Measurements from ENCODE around the gene SLIT1.

The SLIT1 gene

DNA sequence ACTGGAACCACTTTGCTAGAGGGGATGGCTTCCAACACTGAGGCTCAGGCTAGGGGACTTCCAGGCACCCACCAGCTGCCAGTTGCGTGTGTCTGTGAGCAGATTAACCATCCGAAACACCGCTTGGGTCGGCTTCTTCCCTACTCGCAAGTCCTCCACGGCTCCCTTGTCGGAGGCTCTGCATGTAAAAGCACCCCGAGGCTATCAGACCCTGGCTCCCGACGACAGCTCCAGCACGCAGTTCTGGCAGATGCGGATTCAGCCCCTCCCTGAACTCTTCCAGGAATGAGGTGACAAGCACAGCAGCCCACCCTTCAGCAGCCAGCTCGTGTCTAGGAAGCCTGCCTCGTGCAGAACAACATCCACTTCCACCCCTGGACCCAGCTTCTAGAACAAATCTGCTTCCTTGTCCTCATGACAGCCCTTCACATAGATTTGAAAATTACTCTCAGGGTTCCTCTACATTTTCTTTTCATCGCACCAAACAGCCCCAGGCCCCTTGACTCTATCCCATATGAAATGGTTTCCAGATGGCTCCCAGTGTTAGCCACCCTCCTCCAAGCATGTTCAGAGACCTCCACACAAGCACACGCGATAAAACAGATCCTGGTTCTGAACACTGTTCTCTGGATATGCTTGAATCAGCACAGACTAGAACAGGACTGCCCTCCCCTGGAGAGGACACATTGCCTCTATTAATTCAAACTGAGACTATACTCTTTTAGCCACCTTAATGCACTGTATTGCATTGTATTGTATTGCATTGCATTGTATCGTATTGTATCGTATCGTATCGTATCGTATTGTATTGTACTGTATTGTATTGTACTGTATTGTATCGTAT is 44.6 kb downstream of the SLIT1 start:
- in situ Hi-C loops (cut with MboI; ENCODE audit: low sequenced_read_pairs) = no loop called here

DNA sequence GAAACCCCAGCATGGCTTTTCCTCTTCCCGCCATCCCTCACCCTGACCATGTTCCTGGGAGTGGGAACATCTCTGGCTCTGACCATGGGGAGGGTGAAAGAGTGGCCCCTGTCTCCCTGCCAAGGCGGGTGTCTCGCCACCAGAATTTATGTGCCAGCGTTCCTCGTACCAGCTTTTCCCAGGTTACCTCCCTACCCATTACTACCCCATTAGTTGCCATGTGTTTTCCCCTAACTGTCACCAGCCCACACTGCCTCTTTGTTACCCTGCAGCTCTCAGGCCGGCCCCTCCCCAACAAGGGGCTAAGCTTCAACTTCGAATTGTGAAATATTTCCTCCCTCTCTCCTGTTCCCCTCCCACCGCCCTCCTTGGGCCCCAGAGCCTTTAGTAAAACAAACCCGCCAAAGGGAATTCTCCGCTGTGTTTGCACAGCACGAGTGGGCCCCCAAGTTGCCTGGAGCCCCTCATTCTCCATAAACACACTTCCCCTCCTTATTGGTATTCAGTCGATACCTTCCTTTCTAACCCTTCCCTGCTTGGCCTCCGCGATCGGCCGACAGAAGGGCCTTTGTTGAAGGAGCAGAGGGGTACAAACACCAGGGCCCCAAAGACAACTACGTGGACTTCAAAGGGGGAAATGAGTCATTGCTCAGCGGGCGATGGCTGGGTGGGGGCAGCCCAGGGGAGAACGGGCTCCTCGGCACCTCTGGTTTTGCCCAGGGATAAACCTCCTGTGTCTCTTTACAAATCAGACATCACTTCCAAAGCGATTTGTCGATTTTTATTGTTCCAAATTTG is 45.5 kb downstream of the SLIT1 start:
- in situ Hi-C loops (cut with MboI; ENCODE audit: low sequenced_read_pairs) = no loop called here

DNA sequence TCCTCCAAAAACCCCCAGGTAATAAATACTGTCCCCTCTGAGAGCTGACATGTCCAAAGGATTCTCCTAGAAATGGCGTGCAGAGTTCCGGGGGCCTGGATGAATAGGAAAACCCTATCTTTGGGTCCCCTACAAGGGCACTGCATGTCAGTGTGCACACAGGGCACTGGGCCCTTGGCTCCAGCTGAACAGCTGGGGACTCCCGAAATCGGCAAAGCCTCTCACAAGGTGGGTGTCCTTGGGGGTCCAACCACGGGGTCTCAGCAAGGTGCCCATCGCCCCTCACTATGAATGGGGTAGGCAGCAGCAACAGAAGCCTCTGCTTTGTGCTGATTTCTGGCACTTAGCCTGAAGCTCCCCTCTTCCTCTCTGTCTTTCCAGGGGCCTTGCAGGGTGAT is 46.1 kb downstream of the SLIT1 start:
- in situ Hi-C loops (cut with MboI; ENCODE audit: low sequenced_read_pairs) = no loop called here

DNA sequence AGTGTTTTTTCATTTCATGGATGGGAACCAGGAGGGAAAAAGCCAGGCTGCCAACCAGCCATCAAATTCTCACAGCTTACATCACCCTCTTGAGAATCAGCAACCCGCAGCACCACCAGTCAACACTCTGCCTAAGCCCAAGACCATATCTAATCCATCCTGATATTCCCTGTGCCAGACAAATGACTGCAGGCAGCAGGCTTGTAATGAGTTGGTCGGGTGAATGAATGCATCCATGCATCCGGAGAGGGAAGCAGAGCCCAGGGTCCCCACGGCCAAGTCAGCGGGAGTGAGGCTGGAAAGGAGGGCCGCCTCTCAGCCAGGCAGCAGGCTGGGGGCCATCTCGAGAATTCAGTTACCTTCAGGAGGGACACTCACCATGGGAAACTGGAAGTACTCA is 46.9 kb downstream of the SLIT1 start:
- in situ Hi-C loops (cut with MboI; ENCODE audit: low sequenced_read_pairs) = no loop called here

GRCh38 chr10:97138174-97138573 is 47.6 kb downstream of the SLIT1 start:
- in situ Hi-C loops (cut with MboI; ENCODE audit: low sequenced_read_pairs) = no loop called here

- in situ Hi-C loops (cut with MboI; ENCODE audit: low sequenced_read_pairs) = no loop called here
Observed at GRCh38 chr10:97136756-97137155, 49.0 kb downstream of the SLIT1 start.

- in situ Hi-C loops (cut with MboI; ENCODE audit: low sequenced_read_pairs) = no loop called here
Observed at GRCh38 chr10:97135464-97135863, 50.3 kb downstream of the SLIT1 start.

GRCh38 chr10:97134983-97135382 is 50.8 kb downstream of the SLIT1 start:
- in situ Hi-C loops (cut with MboI; ENCODE audit: low sequenced_read_pairs) = no loop called here

- in situ Hi-C loops (cut with MboI; ENCODE audit: low sequenced_read_pairs) = no loop called here
Observed at GRCh38 chr10:97134110-97134509, 51.6 kb downstream of the SLIT1 start.

DNA sequence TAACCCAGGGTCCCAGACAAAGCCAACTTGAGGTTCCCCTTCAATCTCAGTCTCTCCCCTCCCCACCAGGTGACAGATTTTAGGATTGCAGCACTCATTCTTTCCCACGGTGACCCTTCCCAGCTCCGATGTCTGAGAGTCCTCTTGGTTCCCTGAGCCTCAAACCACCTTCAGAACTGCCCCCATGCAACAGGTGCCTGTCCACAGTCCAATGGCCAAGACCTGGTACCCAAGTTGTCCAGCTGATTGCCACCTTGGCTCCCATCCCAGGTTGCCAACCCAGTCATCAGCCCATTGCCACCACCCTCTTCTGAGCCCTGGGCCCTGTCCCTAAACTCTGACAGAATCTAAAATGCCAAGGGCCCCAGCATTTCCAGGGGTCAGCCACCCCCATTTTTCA is 53.5 kb downstream of the SLIT1 start:
- in situ Hi-C loops (cut with MboI; ENCODE audit: low sequenced_read_pairs) = no loop called here

DNA sequence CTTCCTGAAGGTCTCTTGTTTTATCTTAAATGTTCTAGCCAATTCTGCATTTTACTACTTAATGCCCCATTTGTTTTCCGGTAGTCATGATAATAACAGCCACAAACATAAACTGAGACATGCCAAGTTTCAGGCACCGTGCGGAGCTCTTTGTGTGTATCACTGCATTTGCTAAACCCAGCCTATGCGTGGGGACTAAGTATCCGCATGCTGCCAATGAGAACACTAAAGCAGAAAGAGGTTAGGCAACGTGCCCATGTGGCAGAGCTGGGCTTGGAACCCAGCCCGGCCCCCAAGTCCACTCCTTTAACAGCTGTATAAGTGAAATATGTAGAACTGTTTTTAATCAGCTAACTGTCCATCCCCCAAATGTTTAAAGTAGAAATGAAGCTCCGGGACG is 54.1 kb downstream of the SLIT1 start:
- in situ Hi-C loops (cut with MboI; ENCODE audit: low sequenced_read_pairs) = no loop called here

DNA sequence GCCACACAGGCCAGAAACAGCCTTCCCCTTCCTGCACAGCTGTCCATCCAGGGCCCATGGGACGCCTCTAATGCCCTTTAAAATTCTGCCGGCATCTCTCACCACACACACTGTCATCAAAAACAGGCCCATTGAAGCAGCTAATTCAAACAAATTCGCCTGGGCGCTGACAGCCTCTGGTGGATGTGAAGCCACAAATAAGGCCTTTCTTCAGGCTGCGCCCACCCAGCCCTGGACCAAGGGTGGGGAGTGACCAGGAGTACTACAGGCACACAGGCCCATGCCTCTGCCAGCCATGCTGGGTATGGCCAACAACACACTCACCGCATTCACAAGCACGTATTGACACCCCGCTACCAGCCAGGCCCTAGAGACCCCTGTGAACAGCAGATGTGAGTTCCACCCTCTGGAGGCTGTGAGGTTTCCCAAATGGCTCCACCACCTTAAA is 54.6 kb downstream of the SLIT1 start:
- in situ Hi-C loops (cut with MboI; ENCODE audit: low sequenced_read_pairs) = no loop called here

GRCh38 chr10:97129666-97130065 is 56.1 kb downstream of the SLIT1 start:
- in situ Hi-C loops (cut with MboI; ENCODE audit: low sequenced_read_pairs) = no loop called here

- in situ Hi-C loops (cut with MboI; ENCODE audit: low sequenced_read_pairs) = no loop called here
Observed at GRCh38 chr10:97128516-97129154, 57.1 kb downstream of the SLIT1 start.

- in situ Hi-C loops (cut with MboI; ENCODE audit: low sequenced_read_pairs) = no loop called here
Observed at GRCh38 chr10:97128039-97128492, 57.7 kb downstream of the SLIT1 start.

DNA sequence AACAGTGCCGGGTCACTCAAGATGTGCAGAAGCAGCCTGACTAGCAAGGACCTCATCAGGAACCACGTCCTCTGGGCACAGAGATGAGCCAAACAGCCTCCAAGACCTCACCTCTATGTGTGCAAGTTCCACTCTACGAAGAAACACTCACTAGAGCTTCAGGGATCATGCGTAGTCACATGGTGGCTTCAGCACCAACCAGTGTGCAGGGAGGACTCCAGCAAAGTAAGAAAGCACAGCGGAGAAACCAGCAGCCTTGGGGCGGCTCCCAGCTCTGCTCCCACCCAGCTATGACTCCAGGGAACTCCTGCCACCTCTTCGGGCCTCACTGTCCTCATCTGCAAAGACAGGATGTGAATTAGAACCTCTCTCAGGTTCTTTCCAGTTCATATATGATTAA is 58.2 kb downstream of the SLIT1 start:
- in situ Hi-C loops (cut with MboI; ENCODE audit: low sequenced_read_pairs) = no loop called here

DNA sequence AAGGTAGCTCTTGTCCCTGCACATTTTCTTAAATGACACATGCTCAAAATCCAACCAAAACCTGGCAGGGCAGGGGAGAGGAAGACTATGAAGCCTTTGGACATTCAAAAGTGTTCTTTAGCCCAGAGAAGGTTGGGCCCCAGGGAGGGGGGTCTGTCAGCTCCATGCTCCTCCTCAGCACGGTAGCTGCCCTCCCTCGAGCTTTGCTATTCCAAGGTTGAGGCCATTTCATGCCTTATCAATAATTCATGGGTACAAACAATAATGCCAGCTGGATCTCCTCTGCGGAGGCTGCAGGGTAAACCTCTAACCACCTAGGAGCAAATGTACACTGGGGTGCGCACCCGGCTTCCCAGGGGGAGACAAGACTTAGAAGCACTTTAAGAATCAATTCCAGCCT is 61.5 kb downstream of the SLIT1 start:
- in situ Hi-C loops (cut with MboI; ENCODE audit: low sequenced_read_pairs) = no loop called here

- in situ Hi-C loops (cut with MboI; ENCODE audit: low sequenced_read_pairs) = no loop called here
Observed at GRCh38 chr10:97123765-97124164, 62.0 kb downstream of the SLIT1 start.

- in situ Hi-C loops (cut with MboI; ENCODE audit: low sequenced_read_pairs) = no loop called here
Observed at GRCh38 chr10:97121041-97121440, 64.7 kb downstream of the SLIT1 start.

GRCh38 chr10:97120370-97120769 is 65.4 kb downstream of the SLIT1 start:
- in situ Hi-C loops (cut with MboI; ENCODE audit: low sequenced_read_pairs) = no loop called here

DNA sequence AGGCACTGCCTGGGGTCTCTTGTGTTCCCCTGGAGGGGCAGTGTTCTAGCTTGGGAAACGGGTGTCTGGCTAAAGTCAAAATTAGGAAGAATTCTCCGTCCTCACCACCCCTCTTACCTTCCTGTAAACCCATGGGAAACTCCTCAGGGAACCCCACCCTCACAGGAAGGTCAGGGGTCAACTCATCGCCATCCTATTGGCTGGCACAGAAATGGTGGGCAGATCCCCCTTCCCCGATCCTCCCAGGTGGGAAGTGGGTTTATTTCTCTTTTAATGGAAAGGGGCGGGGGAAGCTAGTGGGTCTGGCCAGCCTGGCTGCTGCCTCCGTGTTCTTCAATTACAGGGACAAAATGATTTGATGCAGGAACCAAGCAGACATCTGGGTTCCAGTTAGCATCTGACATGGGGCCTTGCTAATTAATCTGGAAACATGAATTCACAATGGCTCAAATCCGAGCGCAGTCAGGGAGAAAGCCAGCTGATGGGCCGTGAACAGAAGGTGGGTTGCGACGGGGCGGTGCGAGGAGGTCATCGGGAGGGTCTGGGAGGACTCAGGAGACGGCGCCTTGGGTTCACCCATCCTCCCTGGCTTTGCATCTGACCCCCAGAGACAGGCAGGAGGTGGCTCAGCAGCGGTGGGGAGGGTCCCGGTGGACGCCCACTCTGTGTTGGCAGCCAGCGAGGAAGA is 66.6 kb downstream of the SLIT1 start:
- in situ Hi-C loops (cut with MboI; ENCODE audit: low sequenced_read_pairs) = no loop called here
